ENCODE results near the gene LPP. TPM values are rescaled to one million over a fixed set of nuclear protein-coding genes. Genes with fewer than 3 reads are reported as not detected.

Gene LPP
- total and polyA plus RNA-seq, 2 of the 13 experiments (the other 11 are each of a cell fraction or from before 2014, with no cell fraction given), result 19.2 to 29.9 TPM

- CTCF ChIA-PET (ENCODE audit: low intra/inter-chr PET ratio, low total read pairs), result no interaction called here
- Histone ChIP-seq H3K4me2 (ENCODE audit: low read depth, low read length) (no peak overlapping the region), H4K20me1 (ENCODE audit: insufficient read depth, low read length) (no peaks in the 10 kb centered on the region), H3K9me3 (ENCODE audit: low read length) (0 out of 2 replicates have a peak, but pooled peaks cover 2% of the 10 kb centered on the region), H3K79me2 (ENCODE audit: insufficient read depth, low read length) (no peaks in the 10 kb centered on the region), H3K9ac (ENCODE audit: insufficient read depth, low read depth, low read length) (no peak overlapping the region), H2AFZ (ENCODE audit: low read length) (no peak overlapping the region), H3K4me1 (ENCODE audit: insufficient read depth, low read length) (peaks cover 7% of the 10 kb centered on the region), H3K36me3 (replicated peaks in 1 of 2; ENCODE audit: control insufficient read depth in 1 of 2, insufficient read depth in 2 of 2, low read length in 2 of 2) (no peaks in the 10 kb centered on the region), H3K27me3 (ENCODE audit: control insufficient read depth in 1 of 2, insufficient read depth in 2 of 2, low read length in 2 of 2) (no peaks in the 10 kb centered on the region), H3K4me3 (replicated peaks in 1 of 3; ENCODE audit: insufficient read depth in 1 of 3, low read depth in 2 of 3, low read length in 3 of 3) (no peak overlapping the region), H3K27ac (ENCODE audit: extremely low read length, insufficient read depth, low read length) (no peak overlapping the region)
- DNase-seq (ENCODE audit: low spot score) (no peak), ATAC-seq (no peak), FAIRE-seq (no peak)
- POLR2A ChIA-PET, result no interaction called here
- TF ChIP-seq, protein P1, sequence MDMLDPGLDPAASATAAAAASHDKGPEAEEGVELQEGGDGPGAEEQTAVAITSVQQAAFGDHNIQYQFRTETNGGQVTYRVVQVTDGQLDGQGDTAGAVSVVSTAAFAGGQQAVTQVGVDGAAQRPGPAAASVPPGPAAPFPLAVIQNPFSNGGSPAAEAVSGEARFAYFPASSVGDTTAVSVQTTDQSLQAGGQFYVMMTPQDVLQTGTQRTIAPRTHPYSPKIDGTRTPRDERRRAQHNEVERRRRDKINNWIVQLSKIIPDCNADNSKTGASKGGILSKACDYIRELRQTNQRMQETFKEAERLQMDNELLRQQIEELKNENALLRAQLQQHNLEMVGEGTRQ (IDR thresholded peaks at IDR 0.05; ENCODE audit: low read depth, low read length), result no peak
- TF ChIP-seq, protein P1 (CRISPR knock-in tag; IDR thresholded peaks at IDR 0.05; ENCODE audit: borderline replicate concordance), result no peak
- TF ChIP-seq ELF4 (CRISPR knock-in tag; IDR thresholded peaks at IDR 0.05; ENCODE audit: borderline replicate concordance) (no peak), CHCHD3 (CRISPR knock-in tag; IDR thresholded peaks at IDR 0.05) (no peak)
- WGBS (ENCODE audit: low lambda C conversion rate), result 98% methylated on average over 4 of the region's 4 CpGs
- intact Hi-C loops (cut with micrococcal nuclease; ENCODE audit: unreplicated experiment) (no loop called here), in situ Hi-C loops (cut with HindIII; ENCODE audit: extremely low pct_ligation_motif_present, low pct_unique_long_range_greater_than_20kb) (no loop called here)
- BruUV-seq (replicated peaks), result no TSS peak
Observed at GRCh38 chr3:188801393-188801792, 647.4 kb downstream of the LPP start.

DNA sequence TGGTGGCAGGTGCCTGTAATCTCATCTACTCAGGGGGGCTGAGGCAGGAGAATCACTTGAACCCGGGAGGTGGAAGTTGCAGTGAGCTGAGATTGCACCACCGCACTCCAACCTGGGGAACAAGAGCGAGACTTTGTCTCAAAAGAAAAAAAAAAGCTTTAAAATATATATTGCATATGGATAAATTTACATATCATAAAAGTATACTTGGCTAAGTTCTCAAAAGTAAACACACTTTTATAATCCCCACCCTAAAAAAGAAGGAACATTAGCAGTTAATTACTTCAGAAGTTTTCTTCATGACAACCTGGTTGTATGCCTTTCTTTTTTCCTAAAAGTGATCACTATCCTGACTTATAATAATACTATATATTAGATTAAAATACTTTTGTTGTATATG is 648.7 kb downstream of the LPP start:
- 99% methylated on average over 3 of the region's 3 CpGs for WGBS (ENCODE audit: low lambda C conversion rate)
- in situ Hi-C loops (cut with HindIII; ENCODE audit: extremely low pct_ligation_motif_present, low pct_unique_long_range_greater_than_20kb) (no loop called here), intact Hi-C loops (cut with micrococcal nuclease; ENCODE audit: unreplicated experiment) (no loop called here)
- ATAC-seq (no peak), DNase-seq (ENCODE audit: low spot score) (no peak), FAIRE-seq (no peak)
- no peak overlapping the region for H2AFZ ChIP-seq (ENCODE audit: low read length)
- no peak overlapping the region for H3K9ac ChIP-seq (ENCODE audit: insufficient read depth, low read depth, low read length)
- no peaks in the 10 kb centered on the region for H4K20me1 ChIP-seq (ENCODE audit: insufficient read depth, low read length)
- CTCF ChIA-PET (ENCODE audit: low intra/inter-chr PET ratio, low total read pairs), result no interaction called here
- H3K36me3 ChIP-seq (replicated peaks in 1 of 2; ENCODE audit: control insufficient read depth in 1 of 2, insufficient read depth in 2 of 2, low read length in 2 of 2), result no peaks in the 10 kb centered on the region
- POLR2A ChIA-PET, result no interaction called here
- H3K27ac ChIP-seq (ENCODE audit: extremely low read length, insufficient read depth, low read length), result no peak overlapping the region
- BruUV-seq (replicated peaks), result no TSS peak
- H3K79me2 ChIP-seq (ENCODE audit: insufficient read depth, low read length), result no peaks in the 10 kb centered on the region
- no peak overlapping the region for H3K4me3 ChIP-seq (replicated peaks in 1 of 3; ENCODE audit: insufficient read depth in 1 of 3, low read depth in 2 of 3, low read length in 3 of 3)
- TF ChIP-seq, protein P2, sequence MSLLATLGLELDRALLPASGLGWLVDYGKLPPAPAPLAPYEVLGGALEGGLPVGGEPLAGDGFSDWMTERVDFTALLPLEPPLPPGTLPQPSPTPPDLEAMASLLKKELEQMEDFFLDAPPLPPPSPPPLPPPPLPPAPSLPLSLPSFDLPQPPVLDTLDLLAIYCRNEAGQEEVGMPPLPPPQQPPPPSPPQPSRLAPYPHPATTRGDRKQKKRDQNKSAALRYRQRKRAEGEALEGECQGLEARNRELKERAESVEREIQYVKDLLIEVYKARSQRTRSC (CRISPR knock-in tag; IDR thresholded peaks at IDR 0.05; ENCODE audit: low read depth), result no peak
- TF ChIP-seq SNRNP70 (IDR thresholded peaks at IDR 0.05; ENCODE audit: low read depth, low read length), result no peak
- no peak for TF ChIP-seq POGZ (CRISPR knock-in tag; IDR thresholded peaks at IDR 0.05)
- no peak for TF ChIP-seq ZNF451 (CRISPR knock-in tag; IDR thresholded peaks at IDR 0.05)
- no peak for TF ChIP-seq ZZZ3 (CRISPR knock-in tag; IDR thresholded peaks at IDR 0.05; ENCODE audit: borderline replicate concordance)
- no peak for TF ChIP-seq IRX3 (CRISPR knock-in tag; IDR thresholded peaks at IDR 0.05; ENCODE audit: borderline replicate concordance, low read depth)
- no peak overlapping the region for H3K4me2 ChIP-seq (ENCODE audit: low read depth, low read length)
- H3K27me3 ChIP-seq (ENCODE audit: control insufficient read depth in 1 of 2, insufficient read depth in 2 of 2, low read length in 2 of 2), result no peaks in the 10 kb centered on the region
- H3K4me1 ChIP-seq (ENCODE audit: insufficient read depth, low read length), result peaks cover 7% of the 10 kb centered on the region
- H3K9me3 ChIP-seq (ENCODE audit: low read length), result peaks cover 15% of the 10 kb centered on the region
